ENCODE measurements around the gene ZC3H12C.

DNA sequence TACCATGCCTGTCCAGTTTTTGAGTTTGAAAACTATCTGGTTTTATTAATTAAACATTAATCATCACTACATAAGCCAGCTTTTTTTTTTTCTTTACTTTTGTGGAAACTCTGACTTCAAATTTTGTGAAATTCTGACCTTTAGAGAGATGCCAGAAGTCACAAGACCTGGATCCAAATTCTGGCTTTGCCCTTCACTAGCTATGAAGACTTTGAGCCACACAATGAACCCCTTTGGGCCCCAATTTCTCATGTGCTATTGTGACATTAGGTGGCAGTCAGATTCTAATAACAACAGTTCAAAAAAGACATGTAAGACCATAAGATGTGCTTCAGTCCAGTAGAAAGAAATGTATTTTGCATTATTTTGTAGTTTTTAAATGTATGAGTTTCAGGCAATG lies 60.3 kb downstream of the ZC3H12C start:
- no peak for TF ChIP-seq CTCF (IDR thresholded peaks at IDR 0.05; ENCODE audit: low read length)
- no peak for TF ChIP-seq EZH2 (IDR thresholded peaks at IDR 0.05; ENCODE audit: borderline replicate concordance, low read length)

All from OCI-LY1 (cell line).